IPS-11a (cell line): ENCODE measurements around the gene DLD.
"Not testable (repeated sequence)": the region's sequence is repeated elsewhere in the genome, so short reads cannot be mapped to it uniquely, and the experiment has no call there.

Experiments
- H3K4me3 ChIP-seq: one replicate; pipeline ENCODE4 v1.5.1; 2013; ENCODE audit warnings: low read depth, low read length, control low read depth

DLD gene, protein sequence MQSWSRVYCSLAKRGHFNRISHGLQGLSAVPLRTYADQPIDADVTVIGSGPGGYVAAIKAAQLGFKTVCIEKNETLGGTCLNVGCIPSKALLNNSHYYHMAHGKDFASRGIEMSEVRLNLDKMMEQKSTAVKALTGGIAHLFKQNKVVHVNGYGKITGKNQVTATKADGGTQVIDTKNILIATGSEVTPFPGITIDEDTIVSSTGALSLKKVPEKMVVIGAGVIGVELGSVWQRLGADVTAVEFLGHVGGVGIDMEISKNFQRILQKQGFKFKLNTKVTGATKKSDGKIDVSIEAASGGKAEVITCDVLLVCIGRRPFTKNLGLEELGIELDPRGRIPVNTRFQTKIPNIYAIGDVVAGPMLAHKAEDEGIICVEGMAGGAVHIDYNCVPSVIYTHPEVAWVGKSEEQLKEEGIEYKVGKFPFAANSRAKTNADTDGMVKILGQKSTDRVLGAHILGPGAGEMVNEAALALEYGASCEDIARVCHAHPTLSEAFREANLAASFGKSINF

DNA sequence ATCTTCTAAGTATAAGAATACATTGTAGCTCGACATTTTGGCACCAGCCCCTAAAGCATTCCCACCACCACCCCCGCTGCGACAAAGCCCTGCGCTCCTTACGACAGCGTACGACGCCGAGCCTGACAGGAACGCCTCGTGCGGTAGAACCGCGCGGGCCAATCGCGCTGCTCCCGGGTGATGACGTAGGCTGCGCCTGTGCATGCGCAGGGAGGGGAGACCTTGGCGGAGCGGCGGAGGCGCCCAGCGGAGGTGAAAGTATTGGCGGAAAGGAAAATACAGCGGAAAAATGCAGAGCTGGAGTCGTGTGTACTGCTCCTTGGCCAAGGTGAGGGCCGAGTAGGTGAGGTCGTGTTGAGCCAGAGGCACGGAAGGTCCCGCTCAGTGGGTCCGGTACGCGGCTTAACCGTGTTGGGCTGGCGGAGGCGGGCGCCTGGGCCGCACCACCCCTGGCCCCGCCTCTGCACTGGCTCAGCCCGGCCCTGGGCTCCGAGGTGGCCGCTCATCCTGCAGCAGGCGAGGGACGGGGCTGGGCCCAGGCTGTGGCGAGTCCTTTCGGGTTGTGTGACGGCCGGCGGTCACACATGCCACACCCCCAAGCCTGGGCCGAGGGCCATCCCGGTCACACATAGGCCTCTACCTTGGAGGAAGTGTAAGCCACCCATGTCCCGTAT lies at the start of gene DLD:
Gene DLD, plus strand, starts transcription at position 222 of the 674 bp plus-strand sequence. Its CDS starts 68 bp downstream, at position 290.
- H3K4me3 ChIP-seq, result peak within 1 kb of the TSS; percentile 82

DNA sequence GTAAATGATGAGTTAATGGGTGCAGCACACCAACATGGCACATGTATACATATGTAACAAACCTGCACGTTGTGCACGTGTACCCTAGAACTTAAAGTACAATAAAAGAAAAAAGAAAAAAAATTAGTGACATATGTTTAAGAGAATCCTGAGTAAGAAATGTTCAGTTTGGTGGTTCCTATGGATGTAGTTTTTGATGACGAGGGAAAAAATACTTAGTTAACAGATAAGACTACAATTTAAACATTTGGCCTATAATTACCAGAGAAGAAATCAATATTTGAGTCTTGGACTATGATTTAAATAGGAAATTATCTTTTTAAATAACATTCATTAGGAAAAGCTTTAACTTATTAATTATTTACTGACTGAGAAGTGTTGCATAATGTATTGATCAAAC lies 48.8 kb upstream of the DLD start:
- no peak overlapping the region for H3K4me3 ChIP-seq

DNA sequence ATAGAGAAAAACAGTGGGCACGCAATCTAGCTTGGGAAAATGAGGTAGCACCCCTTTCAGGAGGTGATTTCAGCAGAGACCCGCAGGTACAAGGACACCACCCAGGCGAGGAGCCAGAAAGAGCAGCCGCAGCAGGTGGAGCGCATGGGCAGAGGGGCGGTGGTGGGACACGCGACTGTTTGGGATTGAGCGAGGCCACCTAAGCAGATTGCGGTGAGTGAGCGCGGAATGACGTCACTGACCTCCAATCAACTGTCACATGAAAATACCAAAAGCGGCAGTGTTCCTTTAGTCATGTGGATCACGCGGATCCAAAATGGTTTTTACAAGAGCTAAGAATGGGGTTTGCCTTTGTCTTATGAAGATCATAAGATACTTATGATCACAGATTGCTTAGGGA lies 47.8 kb upstream of the DLD start:
- no peak overlapping the region for H3K4me3 ChIP-seq

DNA sequence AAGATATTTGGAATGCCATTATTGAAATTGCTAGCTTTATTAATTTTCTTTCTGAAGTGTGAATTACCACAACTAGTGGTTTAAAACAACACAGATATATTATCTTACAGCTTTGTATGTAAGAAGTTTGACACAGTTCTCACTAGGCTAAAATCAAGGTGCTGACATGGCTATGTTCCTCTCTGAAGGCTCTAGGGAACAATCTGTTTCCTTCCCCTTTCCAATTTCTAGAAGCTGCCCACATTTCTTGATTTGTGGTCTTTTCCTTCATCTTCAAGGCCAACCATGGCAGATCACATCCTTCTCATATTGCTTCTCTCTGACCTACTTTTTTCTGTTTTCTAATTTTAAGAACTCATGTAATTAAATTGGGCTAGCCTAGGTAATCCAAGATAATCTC lies 44.7 kb upstream of the DLD start:
- no peak overlapping the region for H3K4me3 ChIP-seq

DNA sequence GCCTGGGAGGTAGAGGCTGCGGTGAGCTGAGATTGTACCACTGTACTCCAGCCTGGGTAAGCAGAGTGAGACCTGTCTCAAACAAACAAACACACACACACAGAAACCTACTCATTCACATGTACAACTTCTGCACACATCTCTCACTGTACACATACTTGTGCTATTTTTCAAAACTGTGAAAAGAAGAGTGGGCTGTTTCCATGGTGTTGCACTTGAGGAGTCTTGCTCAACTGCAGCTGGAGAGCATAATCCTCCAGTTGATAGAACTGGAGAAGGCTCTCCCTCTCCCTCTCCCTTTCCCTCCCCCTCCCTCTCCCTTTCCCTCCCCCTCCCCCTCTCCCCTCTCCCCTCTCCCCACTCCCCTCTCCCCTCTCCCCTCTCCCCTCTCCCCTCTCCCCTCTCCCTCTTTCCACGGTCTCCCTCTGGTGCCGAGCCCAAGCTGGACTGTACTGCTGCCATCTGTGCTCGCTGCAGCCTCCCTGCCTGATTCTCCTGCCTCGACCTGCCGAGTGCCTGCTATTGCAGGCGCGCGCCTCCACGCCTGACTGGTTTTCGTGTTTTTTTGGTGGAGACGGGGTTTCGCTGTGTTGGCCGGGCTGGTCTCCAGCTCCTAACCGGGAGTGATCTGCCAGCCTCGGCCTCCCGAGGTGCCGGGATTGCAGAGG lies 43.7 kb upstream of the DLD start:
- H3K4me3 ChIP-seq, result no peak overlapping the region

DNA sequence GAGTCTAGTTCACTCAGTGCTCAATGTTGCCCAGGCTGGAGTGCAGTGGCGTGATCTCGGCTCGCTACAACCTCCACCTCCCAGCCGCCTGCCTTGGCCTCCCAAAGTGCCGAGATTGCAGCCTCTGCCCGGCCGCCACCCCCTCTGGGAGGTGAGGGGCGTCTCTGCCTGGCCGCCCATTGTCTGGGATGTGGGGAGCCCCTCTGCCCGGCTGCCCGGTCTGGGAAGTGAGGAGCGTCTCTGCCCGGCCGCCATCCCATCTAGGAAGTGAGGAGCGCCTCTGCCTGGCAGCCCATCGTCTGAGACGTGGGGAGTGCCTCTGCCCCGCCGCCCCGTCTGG lies 43.2 kb upstream of the DLD start:
- H3K4me3 ChIP-seq, result not testable (repeated sequence)

DNA sequence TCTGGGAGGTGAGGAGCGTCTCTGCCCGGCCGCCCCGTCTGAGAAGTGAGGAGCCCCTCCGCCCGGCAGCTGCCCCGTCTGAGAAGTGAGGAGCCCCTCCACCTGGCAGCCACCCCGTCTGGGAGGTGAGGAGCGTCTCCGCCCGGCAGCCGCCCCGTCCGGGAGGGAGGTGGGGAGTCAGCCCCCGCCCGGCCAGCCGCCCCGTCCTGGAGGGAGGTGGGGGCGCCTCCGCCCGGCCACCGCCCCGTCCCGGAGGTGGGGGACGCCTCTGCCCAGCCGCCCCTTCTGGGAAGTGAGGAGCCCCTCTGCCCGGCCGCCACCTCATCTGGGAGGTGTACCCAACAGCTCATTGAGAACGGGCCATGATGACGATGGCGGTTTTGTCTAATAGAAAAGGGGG lies 42.8 kb upstream of the DLD start:
- H3K4me3 ChIP-seq, result not testable (repeated sequence)

DNA sequence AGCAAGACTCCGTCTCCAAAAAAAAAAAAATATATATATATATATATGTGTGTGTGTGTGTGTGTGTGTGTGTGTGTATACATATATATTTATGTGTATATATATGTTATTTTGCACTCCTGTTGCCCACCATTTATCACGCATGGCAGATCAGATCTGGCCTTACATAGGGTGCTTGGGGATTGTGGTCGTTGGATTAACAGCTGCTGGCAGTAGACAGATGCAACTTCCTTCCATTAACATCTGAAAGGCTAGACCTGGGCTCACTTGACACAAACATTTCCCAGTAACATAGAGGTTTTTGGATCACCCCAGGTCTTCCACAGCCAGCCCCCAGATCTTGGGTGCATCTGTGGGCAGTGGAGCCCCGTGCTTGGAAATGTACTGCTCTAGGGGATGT lies 40.8 kb upstream of the DLD start:
- no peak overlapping the region for H3K4me3 ChIP-seq

DNA sequence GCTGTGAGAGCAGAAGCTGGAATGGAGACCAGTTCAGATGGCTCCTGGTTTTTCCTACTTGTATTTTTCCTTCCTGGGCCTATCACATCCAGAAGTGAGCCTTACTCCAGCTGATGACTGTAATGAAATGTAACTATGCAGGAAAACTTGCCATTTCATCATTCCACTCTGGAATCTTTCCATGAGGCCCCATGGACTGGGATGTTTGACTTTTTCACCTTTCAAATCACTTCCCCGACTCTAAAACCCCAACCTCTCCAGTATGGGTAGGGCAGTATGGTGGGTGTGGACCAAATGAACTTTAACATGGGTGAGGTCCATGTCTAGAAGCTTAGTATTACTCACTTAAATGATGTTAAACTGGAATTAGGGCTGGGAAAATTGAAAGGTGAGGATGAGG lies 40.3 kb upstream of the DLD start:
- H3K4me3 ChIP-seq, result no peak overlapping the region

DNA sequence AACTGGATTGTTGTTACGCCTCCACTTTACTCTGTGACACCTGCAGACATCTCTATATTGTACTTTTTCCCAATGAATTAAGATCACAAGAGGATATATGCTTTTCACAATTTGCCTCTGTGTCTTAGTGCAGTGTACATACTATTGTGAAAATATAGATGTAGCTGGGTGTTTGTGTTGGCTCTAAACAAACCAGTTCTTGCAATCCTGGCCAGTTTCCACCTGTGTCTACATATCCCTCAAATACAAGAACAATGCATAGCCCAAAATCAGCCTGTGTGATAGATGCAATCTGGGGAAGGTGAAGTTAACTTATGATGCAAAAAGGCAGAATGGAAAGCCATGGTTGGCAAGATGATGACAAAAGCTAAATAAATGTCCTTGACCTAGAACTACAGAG lies 36.5 kb upstream of the DLD start:
- H3K4me3 ChIP-seq, result no peak overlapping the region

DNA sequence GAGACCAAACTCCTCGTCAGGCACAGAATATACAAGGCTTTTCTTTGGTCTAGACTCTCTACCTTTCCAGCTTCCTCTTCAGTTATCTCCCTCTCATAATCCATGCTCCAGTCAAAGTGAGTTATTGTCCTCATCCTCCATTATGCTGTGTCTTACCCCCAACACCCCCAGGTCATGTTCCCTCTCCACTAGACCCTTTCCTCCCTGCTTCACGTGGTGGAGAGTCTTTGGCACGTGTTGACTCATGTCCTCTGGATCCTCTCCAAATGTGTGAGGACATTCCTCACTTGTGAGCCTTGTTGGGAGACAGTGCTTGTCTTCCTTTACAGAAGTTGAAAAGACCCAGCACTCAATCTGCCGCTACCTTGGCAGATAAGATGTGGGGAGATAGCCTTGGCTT lies 36.0 kb upstream of the DLD start:
- no peak overlapping the region for H3K4me3 ChIP-seq

DNA sequence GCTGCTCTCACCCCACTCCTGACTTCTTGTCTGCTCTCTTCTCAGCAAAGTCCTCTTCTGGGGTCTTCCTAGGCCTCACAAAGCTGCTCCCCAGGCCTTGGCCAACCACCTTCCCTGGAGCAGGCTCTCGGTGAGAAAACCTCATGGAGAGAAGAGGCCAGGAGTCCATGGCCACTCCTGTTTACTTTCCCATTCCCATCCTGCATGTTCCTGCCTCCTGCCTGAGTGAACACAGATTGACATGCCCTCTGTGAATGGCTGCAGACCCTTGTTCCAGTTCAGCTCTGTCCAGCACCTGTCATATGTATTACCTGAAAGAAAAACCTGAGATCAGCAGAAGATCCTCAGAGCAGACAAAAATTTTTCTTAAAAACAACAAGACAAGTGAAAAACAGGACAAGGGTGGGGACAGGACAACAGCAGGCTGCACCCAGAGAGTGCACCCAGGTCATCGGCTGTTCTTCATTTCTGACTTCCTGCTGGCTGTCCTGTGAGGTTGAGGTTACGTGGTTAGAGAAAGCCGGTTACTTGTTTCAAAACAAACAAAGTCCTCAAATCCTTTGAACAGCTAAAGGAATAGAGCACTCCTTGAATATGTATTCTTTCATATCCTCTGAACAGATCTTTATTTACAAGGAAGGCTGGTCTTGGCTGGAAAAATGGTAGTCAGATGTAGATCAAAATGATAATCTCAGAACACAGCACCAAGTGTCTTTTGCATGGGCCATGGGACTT lies 34.0 kb upstream of the DLD start:
- no peak overlapping the region for H3K4me3 ChIP-seq

DNA sequence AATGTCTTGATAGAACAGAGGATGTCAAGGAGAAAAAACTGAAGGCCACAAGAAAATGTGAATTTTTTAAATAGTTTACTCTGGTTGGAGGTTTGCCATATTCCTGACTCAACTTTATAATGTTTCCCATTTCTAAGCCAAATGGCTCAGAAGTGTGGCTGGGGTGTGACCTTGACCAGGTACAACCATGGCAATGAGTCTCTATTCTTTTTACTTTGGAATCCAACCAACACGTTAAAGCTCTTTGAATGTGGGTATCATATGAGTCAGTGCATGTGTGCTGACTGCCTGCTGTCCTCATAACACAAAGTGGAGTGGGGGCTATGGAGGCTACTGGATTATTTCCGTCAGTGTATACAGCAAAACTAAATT lies 33.5 kb upstream of the DLD start:
- H3K4me3 ChIP-seq, result no peak overlapping the region

DNA sequence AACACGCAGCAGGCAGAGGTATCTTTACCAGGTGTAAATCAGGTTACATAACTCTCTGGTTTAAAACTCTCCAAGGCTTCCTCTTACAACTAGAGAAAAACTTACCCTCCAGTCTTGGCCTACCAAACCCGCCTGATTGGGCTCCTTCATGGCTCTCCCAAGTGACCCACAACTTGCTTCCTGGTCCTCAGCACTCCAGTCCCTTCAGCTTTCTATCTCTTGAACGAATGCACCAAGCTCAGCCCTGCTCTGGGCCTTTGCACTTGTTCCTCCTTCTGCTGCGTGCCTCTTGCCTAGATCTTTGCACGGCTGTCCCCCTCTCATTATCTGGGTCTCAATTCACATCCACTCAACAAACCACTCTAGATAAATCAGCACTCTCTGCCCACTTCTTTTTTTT lies 32.7 kb upstream of the DLD start:
- no peak overlapping the region for H3K4me3 ChIP-seq

DNA sequence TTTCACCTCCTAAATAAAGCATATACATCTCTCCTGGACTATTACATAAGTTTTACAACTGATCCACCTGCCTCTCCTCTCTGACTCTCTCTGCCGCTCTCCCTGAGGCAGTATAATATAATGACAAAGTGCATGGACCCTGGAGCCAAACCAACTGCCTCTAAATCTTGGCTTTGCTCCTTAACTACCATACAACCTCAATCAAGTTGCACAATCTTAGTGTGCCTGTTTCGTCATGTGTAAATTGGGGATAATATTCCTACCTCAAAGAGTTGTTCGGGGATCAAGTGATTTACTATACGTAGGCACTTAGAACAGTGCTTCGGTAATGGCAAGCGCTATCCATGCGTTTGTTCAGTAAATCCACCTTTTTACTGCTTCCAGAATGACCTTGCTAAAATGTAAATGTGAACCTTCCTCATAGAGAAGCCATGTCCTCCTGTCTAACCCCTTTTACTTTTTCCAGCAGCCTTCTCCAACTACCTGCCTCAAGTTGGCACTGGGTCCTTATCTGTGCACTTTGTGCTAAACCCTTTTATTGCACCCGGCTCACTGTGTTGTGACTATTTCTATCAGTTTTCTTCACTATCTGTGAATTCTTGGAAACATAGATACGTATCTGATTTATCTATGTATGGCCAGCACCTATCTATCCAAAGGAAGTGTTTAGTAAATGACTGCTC lies 30.6 kb upstream of the DLD start:
- H3K4me3 ChIP-seq, result no peak overlapping the region

DNA sequence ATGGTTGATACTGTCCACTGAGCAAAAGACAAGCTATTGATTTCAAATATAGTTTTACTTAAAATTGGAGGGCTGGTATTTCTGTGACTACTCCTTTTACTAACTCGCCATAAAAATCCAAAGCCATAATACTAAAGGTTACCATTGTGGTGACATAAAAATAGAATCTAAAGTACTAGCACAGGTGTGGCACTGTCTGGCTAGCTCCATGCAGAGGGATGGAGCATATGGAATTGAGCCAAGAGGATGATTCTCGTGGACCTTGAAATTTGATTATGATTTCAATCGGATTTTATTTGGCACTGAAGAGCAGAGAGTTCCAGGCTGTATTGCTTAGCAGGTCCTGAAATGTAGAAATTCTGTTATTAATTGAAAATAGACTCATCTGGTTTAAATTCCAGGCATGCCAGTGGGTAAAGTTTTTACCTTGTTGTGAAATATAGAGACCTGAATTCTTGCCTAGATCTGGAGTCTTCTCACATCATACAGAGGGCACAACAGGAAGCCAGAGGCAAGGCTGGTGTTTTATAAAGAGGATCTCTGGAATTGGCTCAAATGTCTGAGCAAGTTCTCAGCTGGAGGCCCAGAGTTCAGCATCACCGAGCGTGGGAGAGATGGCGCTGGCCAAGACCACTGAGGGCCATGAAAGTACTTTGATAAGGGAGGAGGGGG lies 29.9 kb upstream of the DLD start:
- H3K4me3 ChIP-seq, result no peak overlapping the region

DNA sequence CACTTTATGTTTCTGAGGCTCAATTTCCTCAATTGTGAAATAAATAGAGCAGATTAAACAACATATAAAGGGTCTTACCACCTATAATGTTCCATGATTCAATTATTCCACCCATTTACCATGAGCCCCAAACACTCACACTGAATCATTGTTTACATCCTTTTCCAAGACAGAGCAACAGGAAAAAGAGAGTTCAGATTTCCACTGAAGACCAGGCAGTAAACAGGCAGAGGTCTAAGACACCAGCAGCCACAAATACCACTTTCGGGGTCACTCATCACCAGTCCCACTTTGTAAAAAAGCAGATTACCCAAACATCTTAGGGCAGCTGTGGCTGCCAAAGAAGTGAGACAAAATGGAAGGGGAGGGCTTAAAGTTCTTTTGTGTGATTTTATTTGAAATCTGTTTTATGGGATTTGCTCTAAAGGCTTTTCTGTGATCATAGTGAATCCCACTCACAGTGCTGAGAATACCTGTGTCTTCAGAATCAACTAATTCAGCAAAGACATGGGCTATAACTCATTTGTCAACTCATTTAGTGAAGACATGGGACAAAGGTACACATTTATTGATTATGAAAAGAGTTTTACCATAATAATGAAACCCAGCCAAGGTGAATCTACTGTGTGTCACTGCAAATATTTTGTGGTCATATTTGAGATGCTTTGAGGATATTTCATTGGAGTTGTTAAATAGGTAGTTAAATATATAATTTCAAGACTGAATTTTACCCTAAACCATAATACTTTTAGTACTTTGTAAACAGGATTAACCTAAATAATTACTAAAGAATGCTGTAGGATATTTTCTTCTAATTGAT lies 24.8 kb upstream of the DLD start:
- H3K4me3 ChIP-seq, result no peak overlapping the region

DNA sequence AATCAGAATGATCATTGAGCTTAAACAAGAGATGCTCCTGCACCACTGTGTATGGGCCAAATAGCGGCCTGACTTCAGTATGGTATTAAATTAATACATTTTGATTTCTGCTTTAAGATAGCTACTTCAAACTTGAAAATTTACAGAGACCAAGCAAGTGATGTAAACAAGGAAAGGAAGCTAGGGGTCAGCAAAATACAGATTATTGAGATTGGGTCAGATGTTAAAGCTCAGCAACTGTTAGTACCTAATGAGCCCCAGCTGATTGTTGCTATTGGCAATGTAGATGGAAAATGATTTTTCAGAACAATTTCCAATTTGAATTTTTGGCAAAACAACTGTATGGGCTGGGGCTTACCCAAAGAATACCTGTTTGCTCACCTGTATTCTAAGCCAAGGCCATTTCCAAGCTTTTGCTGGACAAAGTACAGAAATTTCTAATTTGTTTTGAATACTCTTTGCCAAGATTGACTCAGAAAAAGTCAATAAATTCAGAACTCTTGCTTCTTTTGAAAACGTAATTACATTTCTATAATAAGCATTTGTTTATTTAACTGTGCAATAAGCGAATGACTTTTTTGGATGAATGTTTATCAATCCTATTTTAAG lies 23.0 kb upstream of the DLD start:
- no peak overlapping the region for H3K4me3 ChIP-seq

DNA sequence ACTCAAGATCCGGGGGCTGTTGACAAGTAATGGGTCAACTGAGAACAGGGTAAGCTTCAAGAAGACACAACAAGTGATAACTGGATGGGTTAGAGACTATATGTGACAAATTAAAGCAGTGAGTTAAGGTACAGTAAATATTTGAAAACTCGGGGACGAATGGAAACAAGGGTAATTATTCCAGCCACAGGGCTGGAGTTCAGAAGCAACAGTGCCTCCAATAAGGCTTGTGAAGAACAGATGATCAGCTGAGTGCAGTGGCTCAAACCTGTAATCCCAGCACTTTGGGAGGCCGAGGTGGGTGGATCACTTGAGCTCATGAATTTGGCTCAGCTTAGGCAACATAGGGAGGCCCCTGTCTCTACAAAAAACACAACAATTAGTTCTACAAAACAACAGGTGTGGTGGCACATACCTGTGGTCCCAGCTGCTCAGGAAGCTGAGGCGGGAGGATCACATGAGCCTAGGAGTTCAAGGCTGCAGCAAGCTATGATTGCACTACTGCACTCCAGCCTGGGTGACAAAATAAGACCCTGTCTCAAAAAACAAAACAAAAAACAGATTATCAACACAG lies 20.5 kb upstream of the DLD start:
- H3K4me3 ChIP-seq, result no peak overlapping the region
